Activated gamma-delta T cell (primary cell): ENCODE measurements around the gene RPL10A.

Experiments used
- DNase-seq: peaks from one replicate; lab custom pipeline; 2025; lab: John Stamatoyannopoulos, UW

RPL10A gene

DNA sequence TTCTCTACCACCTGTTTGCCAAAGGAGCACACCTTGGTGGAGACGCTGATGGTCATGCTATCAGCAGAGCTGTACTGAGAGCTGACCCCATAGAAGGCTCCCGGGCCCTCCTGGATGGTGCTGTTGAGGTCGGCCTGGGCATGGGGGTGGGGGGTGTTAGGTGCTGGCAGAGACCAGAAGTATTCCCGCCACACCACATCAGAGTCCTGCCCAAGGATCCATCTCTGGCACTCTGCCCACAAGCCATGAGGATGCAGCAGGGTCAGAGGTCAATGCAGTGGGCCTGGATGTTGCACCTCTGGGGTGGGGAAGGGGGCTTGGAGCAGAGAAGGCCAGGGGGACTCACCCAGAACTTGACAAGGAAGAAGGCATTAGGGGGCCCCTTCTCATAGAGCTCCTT, 7.4 kb downstream of the RPL10A start:
- no peak for DNase-seq

DNA sequence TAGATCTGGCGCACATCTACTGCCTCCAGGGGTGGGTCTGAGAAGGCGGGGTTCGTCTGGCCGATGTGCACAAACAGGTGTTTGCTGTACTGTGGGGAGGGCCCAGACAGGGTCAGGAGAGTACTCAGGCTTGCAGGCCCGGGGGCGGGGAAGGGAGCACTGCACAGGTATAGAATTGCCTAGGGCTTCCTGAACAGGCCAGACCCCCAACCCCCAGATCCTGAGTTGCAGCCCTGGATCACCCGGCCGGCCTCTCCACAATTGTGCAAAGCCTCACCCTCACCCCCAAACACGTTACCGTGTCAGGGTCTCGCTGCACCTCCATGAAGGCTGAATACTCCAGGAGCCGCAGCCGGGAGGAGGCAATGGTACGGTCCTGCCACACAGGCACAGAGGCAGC, 7.8 kb downstream of the RPL10A start:
- DNase-seq, result no peak

DNA sequence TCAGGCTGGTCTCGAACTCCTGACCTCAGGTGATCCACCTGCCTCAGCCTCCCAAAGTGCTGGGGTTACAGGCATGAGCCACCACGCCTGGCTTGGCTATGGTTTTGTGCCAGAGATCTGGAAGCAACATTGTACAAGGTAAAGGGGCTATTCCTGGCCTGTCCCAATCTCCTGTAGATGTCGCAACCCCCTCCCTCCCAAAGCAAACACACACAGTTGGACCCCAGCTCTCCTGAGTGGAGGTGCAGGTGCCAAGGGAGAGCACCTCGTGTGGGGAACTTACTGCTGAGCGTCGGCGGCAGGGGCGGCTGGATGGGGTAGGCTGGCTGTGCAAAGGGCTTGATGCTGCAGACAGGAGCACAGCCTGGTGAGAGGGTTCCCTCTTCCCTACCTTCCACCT, 8.8 kb downstream of the RPL10A start:
- no peak for DNase-seq

DNA sequence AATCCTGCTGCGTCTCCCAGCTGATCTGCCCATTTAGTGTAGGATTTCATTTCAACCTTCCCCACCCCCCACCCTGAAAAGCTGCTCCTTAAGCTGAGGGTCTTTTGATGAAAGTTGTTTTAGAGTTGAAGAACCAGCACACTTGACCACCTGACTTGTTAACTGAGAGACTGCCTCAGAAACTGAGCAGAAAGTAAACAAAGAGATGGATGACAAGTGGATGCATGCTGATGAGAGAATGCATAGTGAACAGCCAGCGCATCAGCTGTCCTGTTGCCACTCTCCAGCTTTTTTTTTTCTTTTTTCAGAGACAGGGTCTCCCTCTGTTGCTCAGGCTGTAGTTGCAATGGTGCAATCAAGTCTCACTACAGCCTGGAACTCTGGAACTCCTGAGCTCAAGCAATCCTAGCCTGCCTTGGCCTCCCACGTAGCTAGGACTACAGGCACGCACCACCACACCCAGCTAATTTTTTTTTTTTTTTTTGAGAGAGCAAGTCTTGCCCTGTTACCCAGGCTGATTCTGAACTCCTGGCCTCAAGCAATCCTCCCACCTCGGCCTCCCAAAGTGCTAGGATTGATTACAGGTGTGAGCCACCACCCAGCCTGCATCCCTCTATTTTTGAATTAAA, 9.5 kb downstream of the RPL10A start:
- no peak for DNase-seq

DNA sequence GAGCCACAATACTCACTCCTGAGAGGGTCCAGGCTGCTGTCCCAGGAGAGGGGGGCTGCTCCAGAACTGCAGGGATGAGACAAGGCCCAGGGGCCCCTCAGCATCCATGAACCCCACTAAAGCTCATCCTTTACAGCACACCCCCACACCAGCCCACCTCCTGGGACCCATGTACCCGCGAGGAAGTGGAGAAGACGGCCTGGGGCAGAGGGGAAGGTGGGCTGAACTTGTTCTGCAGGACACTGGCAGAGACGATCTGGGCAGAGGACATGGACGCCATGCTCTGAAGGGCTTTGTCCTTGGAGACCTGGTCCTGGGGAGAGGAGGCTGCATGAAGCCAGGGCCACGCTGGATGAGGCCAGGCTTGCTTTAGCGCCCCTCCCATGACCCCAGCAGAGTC, 10.1 kb downstream of the RPL10A start:
- DNase-seq, result no peak

DNA sequence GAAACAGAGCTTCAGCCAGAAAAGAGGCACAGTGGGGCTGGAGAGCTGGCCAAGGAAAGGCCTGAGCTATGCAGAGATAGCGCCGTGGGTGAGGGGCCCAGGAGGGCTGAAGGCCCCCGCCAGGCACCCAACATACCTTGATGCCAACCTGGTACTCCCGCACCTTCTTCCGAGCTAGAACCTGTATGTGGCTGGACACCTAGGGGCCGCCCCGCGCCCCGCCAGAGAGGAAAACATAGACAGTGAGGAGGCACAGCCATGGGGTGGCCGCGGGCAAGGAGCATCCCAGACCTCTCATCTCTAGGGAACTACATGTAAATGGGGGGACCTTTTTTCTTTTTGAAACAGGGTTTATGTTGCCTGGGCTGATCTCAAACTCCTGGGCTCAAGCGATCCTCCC, 12.0 kb downstream of the RPL10A start:
- DNase-seq, result no peak

DNA sequence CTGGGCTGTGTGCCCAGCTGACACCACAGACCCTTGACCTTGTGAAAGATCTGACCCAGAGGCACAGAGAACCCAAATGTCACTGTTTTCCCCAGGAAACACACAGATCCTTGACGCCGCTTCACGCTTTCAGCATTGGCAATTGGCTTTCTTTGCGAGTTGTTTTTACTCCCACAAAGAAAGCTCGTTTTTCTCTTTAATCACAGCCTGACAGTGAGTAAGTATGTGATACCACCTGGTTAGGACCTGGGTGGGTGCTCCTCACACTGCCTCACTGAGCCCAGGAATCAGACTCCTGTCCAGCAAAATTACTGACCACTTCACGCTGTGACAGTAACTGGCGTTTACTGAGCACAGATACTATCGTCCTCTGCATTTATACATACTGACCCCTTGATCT, 13.0 kb downstream of the RPL10A start:
- DNase-seq, result no peak

DNA sequence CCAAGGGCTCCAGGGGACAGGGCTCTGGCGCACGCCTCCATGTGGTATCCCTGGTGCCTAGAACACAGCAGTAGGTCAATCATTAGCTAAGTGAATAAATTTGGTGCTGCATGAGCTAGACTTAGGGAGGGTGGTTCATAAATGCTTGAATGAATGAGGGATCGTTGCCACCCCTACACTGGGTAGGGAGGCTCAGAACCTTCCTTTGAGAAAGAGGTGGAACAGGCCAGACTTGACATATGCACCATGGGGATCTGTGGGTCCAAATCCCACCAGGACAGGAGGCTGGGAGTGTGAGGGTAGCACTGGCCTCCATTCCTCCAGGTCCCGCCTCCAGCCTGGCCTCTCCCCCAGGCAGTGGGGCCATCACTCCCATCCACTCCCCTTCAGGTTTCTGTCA, 14.9 kb downstream of the RPL10A start:
- no peak for DNase-seq

DNA sequence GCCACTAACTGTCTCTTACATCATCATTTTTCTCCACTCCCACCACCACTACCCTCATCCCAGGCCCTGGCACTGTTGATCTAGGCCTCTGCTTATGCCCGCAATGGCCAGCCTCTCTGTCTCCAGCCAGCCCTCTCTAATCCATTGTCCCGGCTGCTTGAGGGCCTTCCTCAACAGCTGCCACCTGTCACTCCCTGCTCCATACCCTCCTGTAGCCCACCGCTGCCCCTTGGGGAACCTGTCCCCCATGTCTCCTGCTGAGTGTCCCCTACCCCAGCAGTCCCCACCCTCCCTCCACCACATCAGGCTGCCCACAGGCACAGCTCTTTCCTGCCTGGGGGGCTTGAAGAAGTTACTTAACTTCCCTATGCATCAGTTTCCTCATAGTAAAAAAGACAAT, 15.3 kb downstream of the RPL10A start:
- DNase-seq, result no peak

DNA sequence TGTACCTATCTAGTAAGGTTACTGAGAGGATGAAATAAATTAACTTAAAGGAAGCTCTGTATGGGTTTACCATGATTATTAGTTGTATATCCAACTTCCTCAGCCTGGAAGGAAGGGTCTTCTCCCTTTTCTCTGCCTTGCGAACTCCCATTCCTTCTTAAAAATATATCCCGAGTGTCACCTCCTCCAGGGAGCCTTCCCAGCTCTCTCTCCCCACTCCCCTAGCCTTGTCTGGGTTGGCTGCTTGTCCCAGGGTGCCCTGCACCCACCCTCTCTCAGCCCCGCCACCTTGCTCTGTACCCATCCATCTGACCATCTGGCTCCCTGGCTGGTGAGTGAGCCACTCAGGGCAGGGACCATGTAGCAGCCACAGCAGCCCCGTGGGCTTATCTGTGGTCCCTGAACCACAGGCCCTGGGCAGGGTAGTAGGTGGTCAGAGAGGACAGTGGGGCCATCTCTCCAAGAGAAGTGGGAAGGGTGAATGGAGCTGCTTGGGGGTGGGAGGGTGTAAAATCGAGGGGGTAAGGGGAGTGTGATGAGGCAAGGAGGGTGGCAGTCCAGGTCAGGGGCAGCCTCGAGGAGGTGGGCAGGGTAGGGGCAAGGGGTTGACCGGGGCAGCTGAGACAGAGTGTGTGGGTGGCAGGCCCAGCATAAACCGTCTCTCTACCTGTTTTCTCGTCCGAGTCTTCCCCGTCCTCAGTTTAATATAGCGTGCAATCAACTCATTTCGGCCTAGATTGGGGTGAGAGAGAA, 15.9 kb downstream of the RPL10A start:
- no peak for DNase-seq

DNA sequence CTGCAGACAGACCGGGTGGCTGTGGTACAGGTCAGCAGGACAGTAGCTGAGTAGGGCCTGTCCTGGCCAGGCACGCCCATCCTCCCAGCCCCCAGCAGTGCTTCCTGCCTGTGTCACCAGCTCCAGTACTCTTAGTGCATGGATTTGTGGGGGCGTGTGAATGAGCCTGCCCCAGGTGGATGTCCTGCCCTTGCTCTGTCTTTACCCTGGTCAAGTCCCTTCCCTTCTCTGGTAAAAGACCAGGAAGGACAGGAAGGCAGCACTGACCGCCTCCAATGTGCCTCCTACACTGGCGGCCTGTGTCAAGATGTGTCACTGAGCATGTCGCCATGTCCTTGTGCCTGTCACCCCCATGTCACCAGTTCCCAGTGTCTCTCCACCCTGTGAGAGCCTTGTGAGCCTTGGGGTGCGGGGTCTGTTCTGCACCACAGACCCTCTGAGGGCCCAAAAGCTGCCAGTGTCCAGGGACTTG, 16.8 kb downstream of the RPL10A start:
- no peak for DNase-seq

DNA sequence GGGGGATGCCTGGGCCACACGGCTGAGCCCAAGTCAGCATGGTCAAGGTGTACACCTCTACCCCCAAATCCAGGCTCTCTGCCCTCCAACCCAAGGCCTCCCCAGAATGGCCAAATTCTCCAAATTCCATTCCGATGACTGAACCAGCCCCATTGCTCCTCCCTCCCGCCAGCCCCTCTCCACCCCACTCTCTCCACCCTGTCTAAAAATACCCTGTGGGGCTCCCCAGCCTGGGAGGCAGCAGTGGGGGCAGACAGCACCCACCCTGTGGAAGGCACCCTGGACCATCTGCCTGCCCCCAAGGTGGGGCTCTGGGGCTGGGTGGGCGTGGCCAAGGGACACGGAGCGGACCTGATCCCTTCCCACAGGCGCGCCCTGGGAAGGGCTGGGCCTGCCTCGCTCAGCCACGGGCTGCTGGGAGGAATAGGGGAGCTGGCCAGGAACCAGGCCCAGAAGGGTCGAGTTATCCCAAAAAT, 17.2 kb downstream of the RPL10A start:
- no peak for DNase-seq

DNA sequence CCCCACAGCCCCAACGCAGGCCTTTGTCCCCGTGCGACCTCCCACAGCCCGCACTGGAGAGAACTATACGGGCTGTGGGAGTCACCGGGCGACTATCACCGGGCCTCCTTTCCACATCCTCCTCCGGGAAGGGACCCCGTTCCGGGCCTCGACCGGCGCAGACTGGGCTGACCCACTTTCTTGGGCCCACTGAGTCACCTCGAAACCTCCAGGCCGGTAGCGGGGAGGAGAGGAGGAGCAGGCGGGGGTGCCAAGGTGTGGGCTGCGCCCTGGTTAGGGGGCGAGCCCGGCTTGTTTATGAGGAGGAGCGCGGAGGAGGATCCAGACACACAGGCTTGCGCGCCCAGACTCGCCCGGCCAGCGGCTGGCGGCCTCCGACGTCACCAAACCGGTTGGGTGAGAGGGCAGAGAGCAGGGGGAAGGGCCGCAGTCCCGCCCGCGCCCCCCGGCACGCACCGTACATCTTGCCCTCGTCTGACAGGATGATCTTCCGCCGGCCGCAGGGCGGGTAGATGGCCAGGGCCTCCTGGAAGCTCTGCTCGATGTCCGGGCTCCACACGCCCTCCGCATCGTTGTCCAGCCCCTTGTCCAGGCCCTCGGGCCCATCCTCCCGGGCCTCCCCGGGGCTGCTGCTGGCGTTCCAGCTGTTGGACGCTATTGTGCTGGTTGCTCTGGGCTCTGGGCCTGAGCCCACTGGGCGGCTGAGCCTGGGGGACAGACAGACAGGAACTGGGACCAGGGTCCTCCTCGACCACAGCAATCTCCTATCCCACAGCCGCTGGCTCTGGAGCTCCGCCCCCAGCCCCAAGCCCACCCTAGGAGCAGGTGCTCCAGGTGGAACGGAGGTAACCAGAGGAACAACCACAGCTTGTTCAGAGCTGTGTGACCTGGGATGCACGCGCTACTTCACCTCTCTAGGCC, 18.1 kb downstream of the RPL10A start:
- DNase-seq, result no peak

DNA sequence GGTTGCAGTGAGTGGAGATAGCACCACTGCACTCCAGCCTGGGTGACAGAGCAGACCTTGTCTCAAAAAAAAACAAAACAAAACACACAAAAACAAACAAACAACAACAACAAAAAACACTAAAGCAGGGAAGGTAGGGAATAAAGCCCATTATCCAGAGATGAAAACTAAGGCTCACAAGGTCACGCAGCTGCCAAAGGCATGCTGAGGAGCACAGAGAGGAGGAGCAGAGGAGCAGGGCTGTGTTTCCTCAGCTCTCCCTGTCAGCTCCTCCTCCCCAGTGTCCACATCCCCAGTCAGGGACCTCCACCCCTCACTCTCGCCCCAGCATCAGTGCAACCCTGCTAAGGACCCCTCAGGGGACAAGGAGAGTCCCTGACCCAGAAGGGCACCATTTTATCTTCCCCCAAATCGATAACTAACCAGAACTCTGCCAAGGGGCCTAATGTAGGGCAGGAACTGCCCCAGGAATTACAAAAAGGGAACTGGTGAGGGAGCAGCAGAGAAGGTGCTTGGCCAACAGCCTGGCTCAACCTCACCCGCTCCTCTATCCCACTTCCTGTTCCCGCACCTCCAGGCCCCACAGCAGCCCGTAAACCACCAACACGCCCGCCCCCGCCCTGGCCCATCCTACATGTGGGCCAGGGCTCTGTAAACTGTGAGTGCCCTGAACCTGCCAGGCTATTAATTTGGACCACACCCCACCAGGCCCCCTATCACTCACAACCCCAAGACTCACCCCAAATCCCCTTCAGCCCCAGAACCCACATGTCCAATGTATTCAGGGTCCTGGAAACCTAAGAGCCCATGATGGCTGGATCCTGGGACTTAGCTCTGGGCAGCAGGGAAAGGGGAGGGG, 19.7 kb downstream of the RPL10A start:
- DNase-seq, result no peak

DNA sequence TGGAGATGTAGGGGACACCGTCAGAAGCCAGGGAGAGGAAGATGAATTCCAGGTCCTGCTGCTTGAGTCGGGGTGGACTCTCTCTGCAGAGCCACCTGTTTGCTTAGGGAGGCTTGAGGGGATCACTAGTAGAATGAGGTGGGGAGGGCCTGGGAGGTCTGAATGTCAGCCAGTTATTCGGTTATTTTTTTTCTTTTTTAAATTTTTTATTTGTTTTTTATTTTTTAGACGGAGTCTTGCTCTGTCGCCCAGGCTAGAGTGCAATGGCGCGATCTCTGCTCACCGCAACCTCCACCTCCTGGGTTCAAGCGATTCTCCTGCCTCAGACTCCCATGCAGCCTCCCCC, 20.3 kb downstream of the RPL10A start:
- DNase-seq, result no peak

DNA sequence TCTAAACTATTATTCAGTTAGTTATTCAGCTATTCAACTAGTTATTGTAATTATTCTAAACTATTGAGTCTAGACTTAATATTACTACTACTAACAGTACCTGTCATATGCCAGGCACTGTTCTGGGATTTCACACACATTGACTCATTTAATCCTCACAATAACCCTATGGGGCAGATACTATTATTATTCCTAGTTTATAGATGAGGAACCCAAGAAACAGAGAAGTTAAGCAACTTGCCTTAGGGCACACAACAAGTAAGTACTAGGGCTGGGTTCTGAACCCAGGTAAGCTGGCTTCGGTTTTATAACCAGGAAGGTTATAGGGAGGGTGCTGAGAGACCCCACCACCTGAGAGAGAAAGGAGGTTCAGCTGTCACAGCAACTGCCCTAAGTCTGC, 20.9 kb downstream of the RPL10A start:
- no peak for DNase-seq

DNA sequence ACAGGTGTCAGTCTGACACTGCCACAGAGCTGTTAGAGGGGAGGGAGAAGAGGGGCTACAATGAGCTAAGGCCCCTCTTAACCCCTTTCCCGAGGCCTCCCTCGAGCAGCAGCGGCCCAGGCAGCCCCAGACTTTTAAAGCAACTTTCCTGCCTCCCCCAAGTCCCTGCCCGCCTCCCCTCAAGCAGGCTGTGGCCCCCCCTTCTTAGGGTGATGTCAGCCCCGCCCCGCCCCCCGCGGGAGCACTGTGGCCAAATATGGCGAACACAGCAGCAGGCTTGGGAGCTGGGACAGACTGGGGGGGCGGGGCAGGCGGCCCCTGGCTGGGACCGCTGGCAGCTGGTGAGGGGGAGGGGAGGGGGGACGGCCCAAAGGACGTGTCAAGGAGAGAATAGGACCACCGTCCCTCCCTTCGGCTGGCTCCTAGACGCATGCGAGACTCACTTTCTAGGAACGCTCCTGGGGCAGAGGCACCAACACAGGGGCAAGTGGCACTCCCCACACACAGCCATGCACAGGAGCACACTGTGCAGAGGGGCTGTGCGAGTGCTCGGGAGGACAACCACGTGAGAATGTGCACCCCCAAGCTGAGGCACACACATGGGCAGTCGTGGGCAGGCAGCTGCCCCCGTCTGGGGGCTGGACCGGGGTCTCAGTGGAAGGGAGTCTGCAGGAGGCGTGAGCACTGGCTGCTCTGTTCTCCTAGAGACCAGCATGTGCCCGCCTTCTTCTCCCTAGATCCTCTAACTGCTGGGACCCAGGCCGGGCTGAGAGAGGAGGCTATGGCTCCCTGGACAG, 22.0 kb downstream of the RPL10A start:
- DNase-seq, result no peak

DNA sequence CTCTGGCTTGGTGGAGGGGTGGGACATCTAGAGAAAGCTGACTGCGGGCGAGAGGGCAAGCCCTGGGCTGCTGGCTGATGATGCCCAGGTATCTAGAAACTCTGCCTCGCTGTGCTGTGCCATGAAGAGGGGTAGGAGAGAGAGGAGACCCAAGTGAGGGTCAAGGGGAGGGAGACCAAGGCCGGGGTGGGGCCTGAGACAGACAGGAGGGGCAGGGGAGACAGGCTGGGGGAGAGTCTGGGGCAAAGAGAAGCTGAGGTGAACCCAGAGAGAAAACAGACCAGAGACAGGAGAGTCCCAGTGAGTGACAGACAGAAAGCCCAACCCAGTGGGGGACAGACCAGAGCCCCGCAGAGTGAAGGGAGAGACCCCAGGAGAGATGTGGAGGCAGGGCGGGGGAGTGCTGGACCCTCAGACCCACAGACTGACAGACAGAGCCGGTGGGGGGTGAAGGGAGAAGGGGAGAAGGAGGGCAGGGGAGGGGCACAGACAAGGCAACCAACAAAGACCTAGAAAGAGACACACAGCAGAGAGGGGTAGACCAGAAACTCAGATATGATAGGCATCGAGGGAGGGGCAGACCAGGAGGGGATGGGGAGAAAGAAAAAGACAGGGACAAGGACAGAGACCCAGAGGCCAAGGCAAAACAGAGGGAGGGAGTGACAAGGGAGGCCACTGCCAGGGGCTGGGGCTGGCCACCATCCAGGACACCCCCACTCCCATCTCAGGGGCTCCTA, 22.8 kb downstream of the RPL10A start:
- DNase-seq, result no peak

DNA sequence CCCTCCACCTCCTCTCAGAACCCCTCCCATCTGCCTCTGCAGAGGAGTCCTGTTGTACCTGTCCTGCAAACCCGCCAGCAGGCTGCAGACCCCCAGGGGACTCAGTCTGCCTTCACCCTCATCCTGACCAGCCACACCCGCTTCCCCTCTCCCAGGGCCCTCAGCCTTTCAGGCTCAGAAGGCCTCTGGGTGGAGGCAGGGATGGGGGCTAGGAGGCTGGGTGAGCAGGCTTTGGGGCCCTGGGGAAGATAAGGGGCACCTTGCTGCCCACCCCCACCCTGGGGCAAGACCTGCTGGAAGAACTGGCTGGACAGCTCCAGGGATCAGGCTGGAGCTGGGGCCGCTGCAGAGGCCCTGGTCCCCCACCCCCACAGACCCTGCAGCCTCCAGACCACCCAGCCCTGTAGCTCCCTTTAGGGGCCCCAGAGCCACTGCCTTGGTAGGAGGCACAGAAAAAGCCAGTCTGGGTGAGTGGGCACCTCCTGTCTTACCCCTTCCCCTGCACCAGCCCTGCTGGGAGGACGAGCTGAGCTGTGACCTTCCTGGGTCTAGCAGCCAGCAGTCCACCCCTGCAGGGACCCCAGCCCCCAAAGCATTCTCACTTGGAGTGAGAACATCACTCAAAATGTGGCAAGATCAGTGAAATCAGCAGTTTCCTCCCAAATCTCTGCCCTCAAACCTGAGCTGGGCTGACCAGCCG, 23.5 kb downstream of the RPL10A start:
- DNase-seq, result no peak
